D721Med (cell line): ENCODE data around the gene THOC5.

Experiments
- DNase-seq: peaks from one replicate; pipeline ENCODE4 v3.0.0; 2011; ENCODE audit warnings: low spot score; ENCODE audit not compliant: insufficient read length
- FAIRE-seq: peaks from 2 replicates; lab custom pipeline; 2011; peaks lifted over from hg19 to GRCh38; lab: Jason Lieb, UNC
- CTCF ChIP-seq: IDR thresholded peaks from 2 replicates; pipeline ENCODE4 v1.5.1; 2012; ENCODE audit warnings: mild to moderate bottlenecking, control low read depth; ENCODE audit not compliant: insufficient read depth; ENCODE audit errors: missing control alignments

Gene THOC5

GRCh38 chr22:29470159-29470855 is 83.2 kb downstream of the THOC5 start:
- TF ChIP-seq CTCF: peak; percentile 36
- DNase-seq: no peak
- FAIRE-seq: no peak

DNA sequence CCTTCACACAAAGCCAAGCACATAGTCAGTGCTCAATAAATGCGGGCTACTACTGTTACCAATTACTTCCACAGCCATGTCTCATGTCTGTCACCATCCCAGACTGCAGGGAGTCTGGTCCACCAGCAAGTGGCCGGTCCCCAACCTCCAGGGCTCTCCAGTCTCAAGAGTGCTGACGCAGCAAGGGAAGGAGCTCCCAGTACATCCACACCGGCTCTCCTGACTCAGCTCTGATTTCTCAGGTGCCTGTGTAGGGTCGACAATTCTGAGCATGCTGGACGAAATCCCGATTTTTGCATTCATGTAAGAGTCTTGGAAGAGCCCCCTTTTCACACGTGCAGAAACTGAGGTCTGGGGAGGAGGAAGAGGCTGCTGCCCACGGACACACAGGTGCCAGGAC is 83.8 kb downstream of the THOC5 start:
- DNase-seq: no peak
- TF ChIP-seq CTCF: no peak
- FAIRE-seq: no peak

DNA sequence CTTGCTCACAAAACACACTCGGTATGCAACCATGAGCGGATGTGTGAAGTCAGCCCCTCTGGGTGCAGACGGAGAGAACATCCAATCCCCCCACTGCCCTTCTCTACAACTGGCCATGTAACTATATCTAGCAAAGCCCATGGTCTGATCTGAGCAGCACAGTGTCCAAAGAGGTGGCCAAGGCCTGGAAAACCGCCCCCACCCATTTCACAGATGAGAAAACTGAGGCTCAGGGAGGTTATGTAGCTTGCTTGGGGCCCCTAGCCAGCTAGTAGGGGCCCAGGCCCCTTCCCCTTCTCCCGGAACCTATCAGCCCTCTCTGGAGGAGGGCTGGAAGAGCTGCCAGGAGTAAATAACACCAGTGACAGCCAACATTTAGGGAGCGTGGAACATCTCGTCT is 89.0 kb downstream of the THOC5 start:
- DNase-seq: no peak
- no peak for FAIRE-seq
- no peak for TF ChIP-seq CTCF

DNA sequence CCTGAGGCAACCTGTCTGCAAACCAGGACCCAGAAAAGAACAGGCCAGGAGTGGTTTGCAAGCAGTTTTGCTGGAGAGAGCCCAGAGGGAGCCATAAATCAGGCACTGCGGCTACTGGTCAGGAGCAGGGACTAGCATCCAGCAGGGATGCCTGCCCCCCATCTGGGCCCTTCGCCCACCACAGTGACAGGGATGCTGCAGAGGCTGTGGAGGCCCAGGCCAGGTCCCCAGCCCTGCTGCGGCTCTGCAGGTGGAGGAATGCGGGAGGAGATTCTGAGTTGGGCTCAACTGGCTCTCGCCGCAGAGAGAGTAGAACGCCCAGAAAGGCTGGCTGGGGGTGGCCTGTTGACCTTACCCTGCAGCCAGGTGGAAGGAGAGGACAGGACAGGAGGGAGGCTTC is 89.9 kb downstream of the THOC5 start:
- DNase-seq: no peak
- no peak for FAIRE-seq
- TF ChIP-seq CTCF: no peak

- FAIRE-seq: no peak
- DNase-seq: no peak
- TF ChIP-seq CTCF: no peak
Measured at GRCh38 chr22:29461263-29461662, 92.3 kb downstream of the THOC5 start.

- no peak for FAIRE-seq
- TF ChIP-seq CTCF: no peak
- no peak for DNase-seq
Measured at GRCh38 chr22:29459773-29460172, 93.8 kb downstream of the THOC5 start.

DNA sequence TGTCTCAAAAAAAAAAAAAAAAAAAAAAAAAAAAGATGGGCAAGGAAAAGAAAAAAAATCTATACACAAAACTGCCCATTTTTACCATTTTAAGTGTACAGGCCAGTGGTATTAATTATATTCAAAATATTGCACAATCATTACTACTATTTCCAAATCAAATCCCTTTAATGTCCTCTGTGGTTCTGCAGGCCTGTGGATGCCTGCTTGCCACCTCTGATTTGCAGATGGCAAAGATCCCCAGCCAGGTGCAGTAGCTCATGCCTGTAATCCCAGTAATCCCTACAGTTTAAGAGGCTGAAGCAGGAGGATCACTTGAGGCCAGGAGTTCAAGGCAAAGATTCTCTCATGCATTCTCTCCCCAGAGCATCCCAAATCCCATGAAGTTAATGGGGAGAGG is 95.0 kb downstream of the THOC5 start:
- DNase-seq (no peak), FAIRE-seq (peak; percentile 25)
- TF ChIP-seq CTCF: no peak
